GM18873 (cell line): Measurements from ENCODE around the gene CACNG7.

Experiments
- ATAC-seq: cut with Tn5 transposase; IDR thresholded peaks from one replicate; pipeline ENCODE4 v1.9.1; 2021; ENCODE audit warnings: mild to moderate bottlenecking, moderate library complexity, moderate number of reproducible peaks; ENCODE audit not compliant: unreplicated experiment, low FRiP score

The CACNG7 gene

GRCh38 chr19:53877361-53877766, 31.7 kb upstream of the CACNG7 start:
- no peak for ATAC-seq

DNA sequence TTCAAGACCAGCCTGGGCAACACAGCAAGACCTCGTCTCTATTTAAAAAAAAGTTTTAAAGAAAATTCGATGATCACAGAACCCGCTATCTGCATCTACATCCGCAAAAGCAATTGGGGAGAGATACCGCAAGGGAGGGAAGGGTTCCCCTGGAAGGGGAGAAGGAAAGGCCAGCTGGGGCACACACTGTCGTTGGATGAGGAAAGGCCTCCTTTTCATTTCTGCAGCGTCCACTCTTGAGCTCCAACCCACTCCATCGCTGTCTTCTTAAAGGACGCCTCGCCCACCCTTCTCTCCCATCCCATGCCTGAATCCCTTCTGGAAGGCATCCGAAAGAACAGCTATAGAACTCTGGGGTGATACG, 30.3 kb upstream of the CACNG7 start:
- ATAC-seq, result no peak

- peak; percentile 56 for ATAC-seq
Observed at GRCh38 chr19:53879140-53880081, 29.7 kb upstream of the CACNG7 start.

DNA sequence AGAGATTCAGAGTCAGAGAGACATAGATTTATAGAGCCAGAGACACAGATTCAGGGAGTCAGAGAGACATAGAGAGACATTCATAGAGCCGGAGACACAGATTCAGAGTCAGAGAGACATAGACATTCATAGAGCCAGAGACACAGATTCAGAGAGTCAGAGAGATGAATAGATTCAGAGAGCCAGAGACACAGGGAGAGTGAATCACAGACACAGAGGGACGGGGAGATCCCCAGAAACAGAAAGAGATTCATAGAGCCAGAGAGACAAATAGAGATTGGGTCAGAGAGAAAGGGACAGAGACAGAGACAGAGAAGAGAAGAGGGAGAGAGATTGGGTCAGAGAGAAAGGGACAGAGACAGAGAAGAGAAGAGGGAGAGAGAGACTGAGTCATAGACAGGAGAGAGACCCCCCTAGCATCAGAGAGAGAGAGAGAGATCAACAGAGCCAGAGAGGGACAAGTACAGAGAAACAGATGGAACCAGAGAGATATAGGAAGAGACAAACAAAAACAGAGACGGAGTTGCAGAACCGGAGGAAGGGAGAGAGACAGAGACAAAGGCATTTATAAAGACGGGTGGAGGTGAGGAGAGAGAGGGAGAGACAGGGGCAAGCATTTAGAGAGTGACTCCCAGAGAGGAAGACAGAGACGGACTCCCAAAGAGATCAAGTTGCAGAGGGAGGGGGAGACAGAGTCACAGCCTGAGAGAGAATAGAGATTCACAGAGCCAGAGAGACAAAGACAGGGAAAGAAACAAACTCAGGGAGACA, 28.2 kb upstream of the CACNG7 start:
- no peak for ATAC-seq

- ATAC-seq, result no peak
Observed at GRCh38 chr19:53881482-53882390, 27.3 kb upstream of the CACNG7 start, which contains the start of gene PRKCG. TSS of gene PRKCG (plus strand) at chr19:53882197. CDS start at chr19:53882495, 298 bp downstream.

DNA sequence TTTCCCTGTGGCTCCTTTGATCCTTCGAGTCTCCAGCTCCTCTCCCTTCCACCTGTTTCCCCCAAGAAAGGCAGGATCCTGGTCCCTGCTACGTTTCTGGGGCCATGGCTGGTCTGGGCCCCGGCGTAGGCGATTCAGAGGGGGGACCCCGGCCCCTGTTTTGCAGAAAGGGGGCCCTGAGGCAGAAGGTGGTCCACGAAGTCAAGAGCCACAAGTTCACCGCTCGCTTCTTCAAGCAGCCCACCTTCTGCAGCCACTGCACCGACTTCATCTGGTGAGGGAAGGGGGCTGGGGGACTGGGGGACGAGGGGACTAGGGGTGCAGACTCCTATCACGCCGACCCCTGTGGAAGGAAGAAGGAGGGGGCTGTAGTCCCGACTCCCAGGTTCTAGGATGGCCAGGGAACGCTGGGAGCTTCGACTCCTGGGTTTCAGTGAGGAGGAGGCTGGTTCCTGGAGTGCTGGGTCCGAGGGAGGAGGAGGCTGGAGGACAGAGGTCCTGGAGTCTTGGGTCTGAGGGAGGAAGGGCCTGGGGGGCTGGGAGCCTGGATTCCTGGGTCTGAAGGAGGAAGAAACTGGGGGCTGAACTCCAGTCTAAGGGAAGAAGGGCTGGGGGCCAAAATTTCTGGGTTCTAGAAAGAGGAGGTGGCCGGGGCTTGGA, 26.6 kb upstream of the CACNG7 start:
- ATAC-seq, result no peak

DNA sequence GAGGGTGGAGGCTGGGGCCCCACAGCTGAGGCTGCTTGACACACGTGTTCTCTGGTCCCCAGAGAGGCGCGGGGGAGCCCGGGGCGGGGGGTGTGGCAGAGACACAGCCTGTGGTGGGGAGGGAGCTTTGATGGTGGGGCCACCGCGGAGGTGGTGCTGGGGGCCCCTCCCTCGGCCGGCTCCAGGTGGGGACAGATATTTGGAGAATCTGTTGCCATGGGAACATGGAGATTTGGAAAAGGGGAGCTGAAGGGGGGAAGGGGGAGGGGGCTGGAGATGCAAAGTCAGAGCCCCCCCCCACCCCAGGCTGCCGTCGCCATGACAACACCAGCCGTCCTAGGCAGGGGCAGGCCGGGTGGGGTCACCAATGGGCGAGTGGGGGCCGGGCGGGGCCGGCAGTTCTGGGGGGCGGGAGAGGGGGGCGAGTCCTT, 25.8 kb upstream of the CACNG7 start:
- no peak for ATAC-seq

GRCh38 chr19:53883741-53884140, 25.3 kb upstream of the CACNG7 start:
- no peak for ATAC-seq

GRCh38 chr19:53884256-53884655, 24.8 kb upstream of the CACNG7 start:
- ATAC-seq, result no peak

DNA sequence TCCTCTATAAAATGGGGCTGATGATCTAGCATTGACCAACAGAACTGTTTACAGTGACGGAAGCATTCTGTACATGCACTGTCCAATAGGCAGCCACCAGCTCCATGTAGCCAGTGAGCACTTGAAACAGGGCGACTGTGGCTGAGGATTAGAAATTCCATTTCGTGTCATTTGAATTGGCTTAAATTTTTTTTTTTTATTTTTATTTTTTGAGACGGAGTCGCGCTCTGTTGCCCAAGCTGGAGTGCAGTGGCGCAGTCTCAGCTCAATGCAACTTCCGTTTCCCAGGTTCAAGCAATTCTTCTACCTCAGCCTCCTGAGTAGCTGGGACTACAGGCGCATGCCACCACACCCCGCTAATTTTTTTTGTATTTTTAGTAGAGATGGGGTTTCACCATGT, 24.0 kb upstream of the CACNG7 start:
- ATAC-seq, result no peak

DNA sequence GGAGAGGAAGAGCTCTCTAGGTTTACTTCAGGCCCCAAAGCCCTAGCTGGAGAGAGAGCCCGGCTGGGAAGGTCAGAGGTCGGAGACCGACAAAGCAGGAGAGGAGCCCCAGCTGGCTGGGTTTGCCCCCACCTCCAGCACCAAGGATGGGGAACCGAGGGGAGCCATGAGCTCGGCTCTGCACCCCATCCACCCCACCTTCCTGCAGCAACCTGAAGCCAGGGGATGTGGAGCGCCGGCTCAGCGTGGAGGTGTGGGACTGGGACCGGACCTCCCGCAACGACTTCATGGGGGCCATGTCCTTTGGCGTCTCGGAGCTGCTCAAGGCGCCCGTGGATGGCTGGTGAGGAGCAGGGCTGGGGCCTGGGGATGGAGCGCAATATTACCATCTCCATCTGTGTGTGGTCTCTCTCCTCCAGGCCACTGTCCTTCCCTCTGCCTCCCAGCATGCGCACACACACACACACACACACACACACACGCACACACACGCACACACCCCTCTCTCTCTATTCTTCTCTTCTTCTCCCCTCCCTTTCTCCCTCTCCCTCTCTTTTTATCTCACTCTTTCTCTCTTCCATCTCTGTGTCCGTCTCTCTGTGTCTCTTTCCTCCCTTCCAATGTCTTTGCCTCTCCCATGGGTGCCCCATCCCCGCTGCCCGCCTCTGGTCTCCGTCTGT, 16.6 kb upstream of the CACNG7 start:
- ATAC-seq, result no peak

DNA sequence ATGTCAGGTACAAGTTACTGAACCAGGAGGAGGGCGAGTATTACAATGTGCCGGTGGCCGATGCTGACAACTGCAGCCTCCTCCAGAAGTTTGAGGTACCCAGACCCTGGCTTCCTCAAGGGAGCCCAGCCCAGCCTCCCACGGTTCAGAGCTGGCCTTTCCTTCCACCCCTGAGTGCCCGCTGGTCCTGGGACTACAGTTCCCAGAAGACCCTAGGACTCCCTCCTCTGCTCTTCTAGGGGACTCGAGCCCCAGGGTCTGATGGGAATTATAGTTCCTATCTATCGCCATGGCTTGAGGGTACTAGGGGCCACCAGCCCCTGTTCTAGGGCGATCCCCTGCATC, 16.1 kb upstream of the CACNG7 start:
- no peak for ATAC-seq

- no peak for ATAC-seq
Observed at GRCh38 chr19:53894707-53895106, 14.4 kb upstream of the CACNG7 start.

GRCh38 chr19:53896682-53897081, 12.4 kb upstream of the CACNG7 start:
- ATAC-seq, result no peak

GRCh38 chr19:53897459-53897858, 11.6 kb upstream of the CACNG7 start:
- ATAC-seq, result no peak

DNA sequence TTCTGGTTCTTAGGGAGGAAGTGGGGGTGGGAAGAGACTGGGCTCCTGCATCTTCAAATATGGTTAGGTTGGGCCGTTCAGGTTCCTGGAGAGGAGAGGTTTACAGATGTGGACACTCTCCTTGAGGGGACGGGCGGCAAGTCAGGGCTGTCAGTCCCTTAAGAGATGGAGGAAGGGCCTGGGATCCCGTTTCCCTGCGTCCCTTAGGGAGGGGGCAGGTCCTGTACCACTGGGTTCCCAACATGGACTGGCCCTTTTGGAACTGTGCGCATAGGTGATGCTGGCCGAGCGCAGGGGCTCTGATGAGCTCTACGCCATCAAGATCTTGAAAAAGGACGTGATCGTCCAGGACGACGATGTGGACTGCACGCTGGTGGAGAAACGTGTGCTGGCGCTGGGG, 10.9 kb upstream of the CACNG7 start:
- no peak for ATAC-seq

- ATAC-seq, result no peak
Observed at GRCh38 chr19:53898636-53899341, 10.3 kb upstream of the CACNG7 start.

DNA sequence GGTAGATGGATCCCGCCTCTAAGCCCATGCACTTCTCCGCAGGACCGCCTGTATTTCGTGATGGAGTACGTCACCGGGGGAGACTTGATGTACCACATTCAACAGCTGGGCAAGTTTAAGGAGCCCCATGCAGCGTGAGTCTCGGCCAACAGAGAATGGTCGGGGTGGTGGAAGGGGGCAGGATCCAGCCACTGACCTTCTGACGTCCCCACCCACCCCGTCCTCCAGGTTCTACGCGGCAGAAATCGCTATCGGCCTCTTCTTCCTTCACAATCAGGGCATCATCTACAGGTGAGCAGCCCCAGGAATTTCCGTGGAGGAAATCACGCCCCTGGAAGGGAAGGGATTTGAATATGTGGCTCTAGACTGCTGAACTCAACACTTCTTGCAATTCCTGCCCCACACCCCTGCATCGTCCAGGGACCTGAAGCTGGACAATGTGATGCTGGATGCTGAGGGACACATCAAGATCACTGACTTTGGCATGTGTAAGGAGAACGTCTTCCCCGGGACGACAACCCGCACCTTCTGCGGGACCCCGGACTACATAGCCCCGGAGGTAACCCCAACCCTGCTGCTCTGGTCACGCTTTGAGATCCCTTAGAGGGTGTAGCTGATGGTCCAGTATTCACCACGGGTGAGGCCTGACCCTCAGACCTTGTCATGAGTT, 8.8 kb upstream of the CACNG7 start:
- no peak for ATAC-seq
